GM12878 (cell line): ENCODE results near the gene DDX50. TPM values are rescaled to one million over a fixed set of nuclear protein-coding genes. Genes with fewer than 3 reads are reported as not detected.
"Not testable (repeated sequence)": the region's sequence is repeated elsewhere in the genome, so short reads cannot be mapped to it uniquely, and the experiment has no call there.

ENCODE experiments used
- ATAC-seq: fragments of 200-7000 bp; cut with Tn5 transposase; 3 replicates; pipeline ENCODE4 v1.9.1; 2020; ENCODE audit warnings: mild to moderate bottlenecking, moderate library complexity
- BruUV-seq: library from RNA; stranded (reverse); fragments of 400-500 nt; replicated peaks from 2 replicates; lab custom pipeline; 2021; lab: Mats Ljungman, UMichigan
- CTCF ChIA-PET: fragments of 300-600 bp; sonication (Branson Sonifier 250); formaldehyde crosslinking; extraction: SDS; loops from one replicate; lab custom pipeline; 2021; ENCODE audit warnings: inconsistent platforms; lab: Yijun Ruan, JAX
- POLR2A ChIA-PET: fragments of 350-600 bp; formaldehyde crosslinking; extraction: SDS; loops from one replicate; lab custom pipeline; 2021; ENCODE audit warnings: inconsistent platforms; lab: Charles Lee
- RAD21 ChIA-PET: fragments of 300-600 bp; sonication (Branson Sonifier 250); formaldehyde crosslinking; loops from one replicate; lab custom pipeline; 2023; ENCODE audit warnings: antibody characterized with exemption; ENCODE audit not compliant: unreplicated experiment; lab: Charles Lee
- SMC1A ChIA-PET: fragments of 300-600 bp; sonication (Branson Sonifier 250); formaldehyde crosslinking; loops from one replicate; lab custom pipeline; 2023; ENCODE audit not compliant: unreplicated experiment, uncharacterized antibody; lab: Charles Lee
- DNase-seq: peaks from one replicate; pipeline ENCODE4 v3.0.0-alpha.2; 2011; ENCODE audit warnings: low read depth, low spot score
- FAIRE-seq: peaks from 3 replicates; lab custom pipeline; 2011; peaks lifted over from hg19 to GRCh38; lab: Jason Lieb, UNC
- H2AFZ ChIP-seq: 2 replicates; pipeline ENCODE4 v1.6.0; 2011; ENCODE audit warnings: low read depth, low read length, control low read depth; ENCODE audit not compliant: control insufficient read depth
- H3K27ac ChIP-seq: 2 replicates; pipeline ENCODE4 v1.5.1; 2011; ENCODE audit warnings: control low read depth; ENCODE audit not compliant: control insufficient read depth, insufficient read depth
- H3K27me3 ChIP-seq, 2 experiments: replicated peaks in 1 of 2; 2 replicates each; pipeline versions ENCODE4 v1.6.0 to v1.6.1; 2011; ENCODE audit warnings: low read length in 1 of 2; ENCODE audit not compliant: control insufficient read depth in 2 of 2, insufficient read depth in 2 of 2
- H3K36me3 ChIP-seq, 2 experiments: 2 replicates each; pipeline ENCODE4 v1.5.1; 2011; ENCODE audit warnings: low read length in 1 of 2; ENCODE audit not compliant: control insufficient read depth in 2 of 2, insufficient read depth in 2 of 2
- H3K4me1 ChIP-seq: 2 replicates; pipeline ENCODE4 v1.6.1; 2011; ENCODE audit warnings: mild to moderate bottlenecking, low read length, moderate library complexity, mixed read lengths; ENCODE audit not compliant: control insufficient read depth, insufficient read depth
- H3K4me2 ChIP-seq: 2 replicates; pipeline ENCODE4 v1.6.0; 2011; ENCODE audit warnings: control low read depth; ENCODE audit not compliant: control insufficient read depth, insufficient read depth
- H3K4me3 ChIP-seq: fragments of 200-600 bp; sonication (generic); 2 replicates; pipeline ENCODE4 v1.5.1; 2016
- H3K79me2 ChIP-seq: 2 replicates; pipeline ENCODE4 v1.6.0; 2011; ENCODE audit warnings: low read length; ENCODE audit not compliant: control insufficient read depth, insufficient read depth
- H3K9ac ChIP-seq: 2 replicates; pipeline ENCODE4 v1.8.0; 2011; ENCODE audit warnings: low read length, control low read depth, mixed read lengths; ENCODE audit not compliant: control insufficient read depth, insufficient read depth
- H3K9me3 ChIP-seq: replicated peaks from 3 replicates; pipeline ENCODE4 v1.5.1; 2011; ENCODE audit warnings: mild to moderate bottlenecking, low read length; ENCODE audit not compliant: control insufficient read depth, insufficient read depth
- H4K20me1 ChIP-seq: 2 replicates; pipeline ENCODE4 v1.6.0; 2011; ENCODE audit not compliant: control insufficient read depth, insufficient read depth
- ELK1 ChIP-seq: IDR thresholded peaks from 2 replicates; pipeline ENCODE4 v1.6.1; 2012; ENCODE audit warnings: low read depth, low read length, improper control_type of control experiment
- HSF1 ChIP-seq: fragments of 150-350 bp; IDR thresholded peaks from 2 replicates; pipeline ENCODE4 v1.6.1; 2014; ENCODE audit warnings: mild to moderate bottlenecking, low read depth, low read length
- ZBTB33 ChIP-seq: fragments of 450-650 bp; IDR thresholded peaks from 2 replicates; pipeline ENCODE4 v1.6.1; 2017; ENCODE audit warnings: mild to moderate bottlenecking
- WGBS: methylation state at CpG from one replicate; pipeline ENCODE4 v1.1.6; 2016; ENCODE audit warnings: low lambda C conversion rate; ENCODE audit not compliant: insufficient replicate concordance, insufficient coverage; ENCODE audit errors: missing lambda C conversion rate; 5-methylcytosine and 5-hydroxymethylcytosine counted together
- in situ Hi-C: fragments of 300-500 bp; cut with MboI; formaldehyde crosslinking; loops from 9 replicates; pipeline ENCODE4 v1.14.3; 2018; ENCODE audit warnings: mixed read lengths
- intact Hi-C: fragments of 100-400 bp; cut with micrococcal nuclease; formaldehyde crosslinking; loops from one replicate; pipeline ENCODE4 v1.14.2; 2022; ENCODE audit not compliant: unreplicated experiment
- polyA plus RNA-seq, 11 experiments: library from polyadenylated mRNA; depleted of rRNA in 4 of 11; unstranded in 6 of 11; stranded (reverse) in 5 of 11; fragments of >200 nt; fragmentation: Nextera tagmentation in 4 of 11; fragmentation: Illumina TruSeq in 1 of 11; extraction: Ambion mirVana in 4 of 11; extraction: Trizol in 1 of 11; gene quantifications; 1 replicate in 1 of 11; 2 replicates in 10 of 11; pipeline versions ENCODE4 v1.2.1 to v1.2.3, GENCODE V29; 2011 to 2016; ENCODE audit warnings: inconsistent platforms in 2 of 11, missing spikeins in 2 of 11, low read depth in 1 of 11
- total RNA-seq, 4 experiments: library from RNA; depleted of rRNA in 3 of 4; stranded (reverse); fragments of >200 nt in 3 of 4; fragmentation: Illumina TruSeq in 1 of 4; extraction: Trizol in 1 of 4; gene quantifications; 2 replicates each; pipeline versions ENCODE4 v1.2.1 to v1.2.3, GENCODE V29; 2013 to 2021

The DDX50 gene
- total and polyA plus RNA-seq, 10 of the 15 experiments (the other 5 are each of a cell fraction or from before 2014, with no cell fraction given), result 24.9 to 52.0 (median 36.8) TPM

GRCh38 chr10:68864611-68865010 is 36.5 kb upstream of the DDX50 start (continued):
- no peak for TF ChIP-seq ELK1
- TF ChIP-seq ZBTB33, result no peak
- TF ChIP-seq HSF1, result no peak

- POLR2A ChIA-PET, H3K27me3 ChIP-seq, H3K9ac ChIP-seq, SMC1A ChIA-PET, H3K4me2 ChIP-seq, H2AFZ ChIP-seq, H4K20me1 ChIP-seq, H3K4me1 ChIP-seq, FAIRE-seq, H3K9me3 ChIP-seq, H3K79me2 ChIP-seq, BruUV-seq, ATAC-seq, DNase-seq, H3K4me3 ChIP-seq, CTCF ChIA-PET, H3K27ac ChIP-seq, in situ Hi-C loops, H3K36me3 ChIP-seq, RAD21 ChIA-PET: not testable (repeated sequence)
- intact Hi-C loops, result loop anchor here (2.0 kb wide), 1 partner anchor 21 kb away; no protein-coding TSS in a partner anchor
- WGBS, result 66% methylated on average over 8 of the region's 8 CpGs
These were observed 32.9 kb upstream of the DDX50 start for GRCh38 chr10:68868173-68868572.
